H9 (cell line): ENCODE measurements around the gene ATP11C. TPM values are rescaled to one million over a fixed set of nuclear protein-coding genes. Genes with fewer than 3 reads are reported as not detected.

ENCODE experiments used
- DNase-seq: peaks from one replicate; pipeline ENCODE4 v3.0.0-alpha.2; 2017
- H2AFZ ChIP-seq: one replicate; pipeline ENCODE4 v1.6.1; 2013; ENCODE audit warnings: mild to moderate bottlenecking, low read length, control low read depth, moderate library complexity
- H2AK5ac ChIP-seq: 2 replicates; pipeline ENCODE4 v1.6.1; 2013; ENCODE audit warnings: low read length, control low read depth, mixed read lengths; ENCODE audit not compliant: insufficient read length
- H2BK120ac ChIP-seq: one replicate; pipeline ENCODE4 v1.6.1; 2013; ENCODE audit warnings: low read depth, mild to moderate bottlenecking, low read length, control low read depth, inconsistent platforms; ENCODE audit not compliant: poor library complexity, severe bottlenecking
- H2BK12ac ChIP-seq: 2 replicates; pipeline ENCODE4 v1.6.1; 2013; ENCODE audit warnings: low read length, control low read depth, mixed read lengths, low read depth; ENCODE audit not compliant: insufficient read length
- H2BK15ac ChIP-seq: 2 replicates; pipeline ENCODE4 v1.6.1; 2013; ENCODE audit warnings: low read depth, low read length, control low read depth
- H2BK20ac ChIP-seq: one replicate; pipeline ENCODE4 v1.6.1; 2013; ENCODE audit warnings: low read depth, mild to moderate bottlenecking, low read length, control low read depth, inconsistent platforms; ENCODE audit not compliant: poor library complexity, severe bottlenecking
- H2BK5ac ChIP-seq: 2 replicates; pipeline ENCODE4 v1.6.1; 2013; ENCODE audit warnings: low read length, control low read depth, mixed read lengths; ENCODE audit not compliant: insufficient read length
- H3K14ac ChIP-seq: 2 replicates; pipeline ENCODE4 v1.6.1; 2013; ENCODE audit warnings: low read length, control low read depth; ENCODE audit not compliant: insufficient read depth
- H3K18ac ChIP-seq: 2 replicates; pipeline ENCODE4 v1.6.1; 2013; ENCODE audit warnings: low read depth, mild to moderate bottlenecking, mixed read lengths, low read length, control low read depth; ENCODE audit not compliant: insufficient read length
- H3K23ac ChIP-seq: 2 replicates; pipeline ENCODE4 v1.6.1; 2013; ENCODE audit warnings: low read length, control low read depth, mixed read lengths, low read depth; ENCODE audit not compliant: insufficient read length
- H3K23me2 ChIP-seq: 2 replicates; pipeline ENCODE4 v1.6.1; 2013; ENCODE audit warnings: low read depth, mild to moderate bottlenecking, mixed read lengths, low read length, control low read depth; ENCODE audit not compliant: insufficient read length, poor library complexity, severe bottlenecking
- H3K27ac ChIP-seq: 2 replicates; pipeline ENCODE4 v1.5.1; 2013; ENCODE audit warnings: low read length, control low read depth, mixed read lengths, low read depth; ENCODE audit not compliant: insufficient read length
- H3K27me3 ChIP-seq: 2 replicates; pipeline ENCODE4 v1.6.1; 2013; ENCODE audit warnings: low read length, control low read depth, inconsistent platforms; ENCODE audit not compliant: insufficient read depth
- H3K4ac ChIP-seq: 2 replicates; pipeline ENCODE4 v1.6.1; 2013; ENCODE audit warnings: low read depth, mild to moderate bottlenecking, control low read depth, inconsistent platforms, low read length, moderate library complexity
- H3K4me1 ChIP-seq: 2 replicates; pipeline ENCODE4 v1.6.1; 2013; ENCODE audit warnings: low read length, control low read depth, inconsistent platforms; ENCODE audit not compliant: insufficient read depth
- H3K4me2 ChIP-seq: 2 replicates; pipeline ENCODE4 v1.6.1; 2013; ENCODE audit warnings: low read length, control low read depth, mixed read lengths; ENCODE audit not compliant: insufficient read length, insufficient read depth
- H3K56ac ChIP-seq: 2 replicates; pipeline ENCODE4 v1.6.1; 2013; ENCODE audit warnings: low read depth, mild to moderate bottlenecking, mixed read lengths, low read length, control low read depth; ENCODE audit not compliant: insufficient read length
- H3K79me1 ChIP-seq: 2 replicates; pipeline ENCODE4 v1.6.1; 2013; ENCODE audit warnings: low read depth, mild to moderate bottlenecking, moderate library complexity, low read length, control low read depth, inconsistent platforms; ENCODE audit not compliant: insufficient read depth, poor library complexity, severe bottlenecking
- H3K79me2 ChIP-seq: 2 replicates; pipeline ENCODE4 v1.6.1; 2013; ENCODE audit warnings: low read length, control low read depth, inconsistent platforms; ENCODE audit not compliant: insufficient read depth
- H3K9ac ChIP-seq: 2 replicates; pipeline ENCODE4 v1.6.1; 2013; ENCODE audit warnings: low read length, control low read depth, mixed read lengths; ENCODE audit not compliant: insufficient read length; ENCODE audit errors: extremely low read depth
- H3K9me3 ChIP-seq: one replicate; pipeline ENCODE4 v1.6.1; 2013; ENCODE audit warnings: low read depth, low read length, inconsistent platforms; ENCODE audit not compliant: control insufficient read depth
- H3T11ph ChIP-seq: one replicate; pipeline ENCODE4 v1.6.1; 2013; ENCODE audit warnings: mild to moderate bottlenecking, low read length, control low read depth, inconsistent platforms
- H4K20me1 ChIP-seq: one replicate; pipeline ENCODE4 v1.6.1; 2013; ENCODE audit not compliant: control insufficient read depth, insufficient read length, insufficient read depth
- H4K5ac ChIP-seq: 2 replicates; pipeline ENCODE4 v1.6.1; 2013; ENCODE audit warnings: low read depth, mild to moderate bottlenecking, mixed read lengths, low read length, control low read depth; ENCODE audit not compliant: insufficient read length
- H4K8ac ChIP-seq: replicated peaks from 2 replicates; pipeline ENCODE4 v1.6.1; 2013; ENCODE audit warnings: low read length, control low read depth, mixed read lengths, low read depth; ENCODE audit not compliant: insufficient read length
- H4K91ac ChIP-seq: 2 replicates; pipeline ENCODE4 v1.6.1; 2013; ENCODE audit warnings: low read depth, mild to moderate bottlenecking, moderate library complexity, mixed read lengths, low read length, control low read depth; ENCODE audit not compliant: insufficient read length
- H3K27ac Mint-ChIP-seq, 3 experiments: 2 replicates in 2 of 3; 3 replicates in 1 of 3; pipeline ENCODE4 v1.8.0; 2020 to 2021; ENCODE audit warnings: mixed read lengths in 3 of 3, mild to moderate bottlenecking in 1 of 3, moderate library complexity in 1 of 3
- H3K27me3 Mint-ChIP-seq: 2 replicates; pipeline ENCODE4 v1.8.0; 2021; ENCODE audit warnings: low read depth, mild to moderate bottlenecking, moderate library complexity, mixed read lengths
- H3K36me3 Mint-ChIP-seq, 3 experiments: 2 replicates in 2 of 3; 3 replicates in 1 of 3; pipeline ENCODE4 v1.8.0; 2020 to 2021; ENCODE audit warnings: low read depth in 3 of 3, mixed read lengths in 3 of 3; ENCODE audit not compliant: insufficient read depth in 1 of 3
- H3K4me1 Mint-ChIP-seq, 2 experiments: 2 replicates each; pipeline ENCODE4 v1.8.0; 2020; ENCODE audit warnings: mixed read lengths in 2 of 2
- H3K4me3 Mint-ChIP-seq, 2 experiments: 2 replicates in 1 of 2; 3 replicates in 1 of 2; pipeline ENCODE4 v1.8.0; 2020 to 2021; ENCODE audit warnings: mild to moderate bottlenecking in 2 of 2, mixed read lengths in 2 of 2, moderate library complexity in 1 of 2
- H3K9me3 Mint-ChIP-seq, 2 experiments: 2 replicates in 1 of 2; 3 replicates in 1 of 2; pipeline ENCODE4 v1.8.0; 2020; ENCODE audit warnings: mild to moderate bottlenecking in 2 of 2, mixed read lengths in 2 of 2, moderate library complexity in 1 of 2
- WGBS: extraction: QIAGEN DNeasy Blood & Tissue Kit; methylation state at CpG from one replicate; pipeline ENCODE4 v1.1.7; 2013; ENCODE audit warnings: missing lambda C conversion rate, low lambda C conversion rate, mixed read lengths; ENCODE audit not compliant: insufficient read length; ENCODE audit errors: extremely low coverage; 5-methylcytosine and 5-hydroxymethylcytosine counted together
- total RNA-seq: library from RNA; stranded (reverse); gene quantifications from 2 replicates; pipeline ENCODE4 v1.2.1, GENCODE V29; 2021
- TF ChIP-seq, protein P1 (sequence below): fragments of 200-600 bp; sonication (generic); conservative IDR thresholded peaks from 3 replicates; pipeline ENCODE4 v1.8.0; 2021; ENCODE audit warnings: antibody characterized with exemption, mild to moderate bottlenecking

Gene ATP11C
- total RNA-seq, 1 experiment from 2014 or later, result 28.4 TPM

GRCh38 chrX:139702658-139703057 is 230.2 kb downstream of the ATP11C start:
- Histone ChIP-seq H2BK12ac (no peak overlapping the region), H3K27ac (no peak overlapping the region), H3K18ac (no peak overlapping the region), H3K4me2 (no peak overlapping the region), H2BK120ac (no peak overlapping the region), H3K23me2 (no peaks in the 10 kb centered on the region), H3K79me1 (no peaks in the 10 kb centered on the region), H2AK5ac (no peak overlapping the region), H4K8ac (no peak overlapping the region), H3K9ac (no peak overlapping the region), H3K4ac (no peak overlapping the region), H3K56ac (no peak overlapping the region), H3K23ac (no peak overlapping the region), H4K91ac (no peak overlapping the region), H3K9me3 (no peaks in the 10 kb centered on the region), H4K20me1 (no peaks in the 10 kb centered on the region), H3K27me3 (no peaks in the 10 kb centered on the region), H2BK15ac (no peak overlapping the region), H3K79me2 (no peaks in the 10 kb centered on the region), H2AFZ (no peak overlapping the region), H3K4me1 (no peaks in the 10 kb centered on the region), H3K14ac (no peak overlapping the region), H3T11ph (no peak overlapping the region), H4K5ac (no peak overlapping the region), H2BK5ac (no peak overlapping the region), H2BK20ac (no peak overlapping the region)
- Mint-ChIP-seq H3K27ac (no peak overlapping the region), H3K4me1 (no peaks in the 10 kb centered on the region), H3K36me3 (peaks cover 0 to 5% (median 0%) of the 10 kb centered on the region in 3 experiments; a peak in 1 of 7 replicates), H3K4me3 (no peak overlapping the region), H3K9me3 (peaks cover 0 to 52% of the 10 kb centered on the region in 2 experiments; a peak in 3 of 5 replicates), H3K27me3 (no peaks in the 10 kb centered on the region; the same call in 1 of the 2 replicates)
- WGBS, result no CpG with 5 or more reads among the region's 3 CpGs
- TF ChIP-seq, protein P1, sequence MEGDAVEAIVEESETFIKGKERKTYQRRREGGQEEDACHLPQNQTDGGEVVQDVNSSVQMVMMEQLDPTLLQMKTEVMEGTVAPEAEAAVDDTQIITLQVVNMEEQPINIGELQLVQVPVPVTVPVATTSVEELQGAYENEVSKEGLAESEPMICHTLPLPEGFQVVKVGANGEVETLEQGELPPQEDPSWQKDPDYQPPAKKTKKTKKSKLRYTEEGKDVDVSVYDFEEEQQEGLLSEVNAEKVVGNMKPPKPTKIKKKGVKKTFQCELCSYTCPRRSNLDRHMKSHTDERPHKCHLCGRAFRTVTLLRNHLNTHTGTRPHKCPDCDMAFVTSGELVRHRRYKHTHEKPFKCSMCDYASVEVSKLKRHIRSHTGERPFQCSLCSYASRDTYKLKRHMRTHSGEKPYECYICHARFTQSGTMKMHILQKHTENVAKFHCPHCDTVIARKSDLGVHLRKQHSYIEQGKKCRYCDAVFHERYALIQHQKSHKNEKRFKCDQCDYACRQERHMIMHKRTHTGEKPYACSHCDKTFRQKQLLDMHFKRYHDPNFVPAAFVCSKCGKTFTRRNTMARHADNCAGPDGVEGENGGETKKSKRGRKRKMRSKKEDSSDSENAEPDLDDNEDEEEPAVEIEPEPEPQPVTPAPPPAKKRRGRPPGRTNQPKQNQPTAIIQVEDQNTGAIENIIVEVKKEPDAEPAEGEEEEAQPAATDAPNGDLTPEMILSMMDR, result no peak
- no peak for DNase-seq
